Neuronal stem cell (in vitro differentiated cells): Measurements from ENCODE around the gene ZSCAN30.
A peak's percentile ranks its signal among the peaks of the same experiment; 100 is the strongest.

Source experiments
- DNase-seq: peaks from one replicate; pipeline ENCODE4 v3.0.0-alpha.2; 2013; ENCODE audit warnings: low spot score
- H2AFZ ChIP-seq: one replicate; pipeline ENCODE4 v1.6.1; 2013; ENCODE audit warnings: mild to moderate bottlenecking, low read length, inconsistent platforms
- H2AK5ac ChIP-seq: 2 replicates; pipeline ENCODE4 v1.6.1; 2013; ENCODE audit warnings: low read depth, mild to moderate bottlenecking, inconsistent platforms, low read length, moderate library complexity, mixed read lengths
- H2BK120ac ChIP-seq: 2 replicates; pipeline ENCODE4 v1.6.1; 2013; ENCODE audit warnings: low read depth, mild to moderate bottlenecking, inconsistent platforms, low read length, moderate library complexity, mixed read lengths
- H2BK12ac ChIP-seq: one replicate; pipeline ENCODE4 v1.6.1; 2013; ENCODE audit warnings: low read length, inconsistent platforms
- H2BK15ac ChIP-seq: 2 replicates; pipeline ENCODE4 v1.6.1; 2013; ENCODE audit warnings: mild to moderate bottlenecking, low read length, inconsistent platforms, mixed read lengths
- H2BK5ac ChIP-seq: one replicate; pipeline ENCODE4 v1.6.1; 2013; ENCODE audit warnings: inconsistent platforms, mild to moderate bottlenecking, low read length, moderate library complexity
- H3K14ac ChIP-seq: one replicate; pipeline ENCODE4 v1.6.1; 2013; ENCODE audit warnings: low read length, inconsistent platforms
- H3K18ac ChIP-seq: 2 replicates; pipeline ENCODE4 v1.6.1; 2013; ENCODE audit warnings: low read length, inconsistent platforms
- H3K23ac ChIP-seq: 2 replicates; pipeline ENCODE4 v1.6.1; 2013; ENCODE audit warnings: low read depth, mild to moderate bottlenecking, mixed read lengths, low read length, inconsistent platforms; ENCODE audit not compliant: poor library complexity
- H3K27ac ChIP-seq: replicated peaks from 3 replicates; pipeline ENCODE4 v1.5.1; 2013; ENCODE audit warnings: low read length, inconsistent platforms
- H3K27me3 ChIP-seq, 3 experiments: 2 replicates each; pipeline ENCODE4 v1.6.1; 2013; ENCODE audit warnings: low read length in 3 of 3, mild to moderate bottlenecking in 2 of 3, inconsistent platforms in 1 of 3, low read depth in 1 of 3, mixed read lengths in 1 of 3, moderate library complexity in 1 of 3; ENCODE audit not compliant: control insufficient read depth in 3 of 3, insufficient read depth in 3 of 3
- H3K36me3 ChIP-seq, 2 donors: replicated peaks in 1 of 2; 2 replicates each; pipeline ENCODE4 v1.6.1; 2013; ENCODE audit warnings: low read length in 2 of 2; ENCODE audit not compliant: control insufficient read depth in 2 of 2, insufficient read depth in 2 of 2
- H3K4ac ChIP-seq: 2 replicates; pipeline ENCODE4 v1.6.1; 2013; ENCODE audit warnings: inconsistent platforms, mild to moderate bottlenecking, low read length, moderate library complexity
- H3K4me1 ChIP-seq, 2 donors: 1 replicate in 1 of 2; 2 replicates in 1 of 2; pipeline ENCODE4 v1.6.1; 2013; ENCODE audit warnings: low read length in 2 of 2, low read depth in 1 of 2; ENCODE audit not compliant: control insufficient read depth in 2 of 2, insufficient read depth in 1 of 2
- H3K4me2 ChIP-seq: one replicate; pipeline ENCODE4 v1.6.1; 2013; ENCODE audit warnings: mild to moderate bottlenecking, low read length, inconsistent platforms; ENCODE audit not compliant: insufficient read depth, poor library complexity, severe bottlenecking
- H3K4me3 ChIP-seq, 2 donors: 2 replicates each; pipeline ENCODE4 v1.5.1; 2013; ENCODE audit warnings: low read length in 2 of 2, mild to moderate bottlenecking in 2 of 2, inconsistent platforms in 1 of 2, moderate library complexity in 1 of 2
- H3K79me1 ChIP-seq: one replicate; pipeline ENCODE4 v1.6.1; 2013; ENCODE audit warnings: low read depth, mild to moderate bottlenecking, inconsistent platforms, low read length, moderate library complexity
- H3K9ac ChIP-seq: one replicate; pipeline ENCODE4 v1.6.1; 2013; ENCODE audit warnings: mild to moderate bottlenecking, low read depth, low read length, inconsistent platforms; ENCODE audit not compliant: poor library complexity
- H3K9me3 ChIP-seq, 2 donors: replicated peaks in 1 of 2; 2 replicates each; pipeline versions ENCODE3 to v1.6.1; 2013; ENCODE audit warnings: low read length in 2 of 2, mild to moderate bottlenecking in 2 of 2, inconsistent platforms in 1 of 2, low read depth in 1 of 2, mixed read lengths in 1 of 2, moderate library complexity in 1 of 2; ENCODE audit not compliant: control insufficient read depth in 2 of 2, insufficient read depth in 1 of 2
- H4K8ac ChIP-seq: one replicate; pipeline ENCODE4 v1.6.1; 2013; ENCODE audit warnings: low read depth, mild to moderate bottlenecking, inconsistent platforms, low read length, moderate library complexity
- H4K91ac ChIP-seq: one replicate; pipeline ENCODE4 v1.6.1; 2013; ENCODE audit warnings: low read length, low read depth, mild to moderate bottlenecking, inconsistent platforms; ENCODE audit not compliant: poor library complexity
- WGBS, 2 donors: extraction: QIAGEN DNeasy Blood & Tissue Kit; methylation state at CpG; one replicate each; pipeline ENCODE4 v1.1.7; 2013; ENCODE audit warnings: missing lambda C conversion rate in 2 of 2, mixed read lengths in 1 of 2; ENCODE audit not compliant: insufficient read length in 2 of 2, insufficient replicate concordance in 1 of 2; ENCODE audit errors: extremely low coverage in 2 of 2; 5-methylcytosine and 5-hydroxymethylcytosine counted together

ZSCAN30 gene

GRCh38 chr18:35289727-35290093, 319 bp downstream of the ZSCAN30 start:
- no peak overlapping the region for H4K91ac ChIP-seq
- no peak overlapping the region for H3K4ac ChIP-seq
- H3K23ac ChIP-seq: no peak overlapping the region
- H3K4me1 ChIP-seq: peaks cover 3 to 5% of the 10 kb centered on the region in 2 donors
- no peak overlapping the region for H2BK15ac ChIP-seq
- DNase-seq: no peak
- peaks cover 5 to 17% of the 10 kb centered on the region in 2 donors for H3K9me3 ChIP-seq
- H3K9ac ChIP-seq: no peak overlapping the region
- H3K4me3 ChIP-seq: peak overlapping the region; percentile 74 to 80
- H2AFZ ChIP-seq: peak overlapping the region; percentile 89
- no peak overlapping the region for H4K8ac ChIP-seq
- H3K4me2 ChIP-seq: peak overlapping the region; percentile 62
- peaks cover 6% of the 10 kb centered on the region for H3K79me1 ChIP-seq
- H3K36me3 ChIP-seq: peaks cover 2 to 35% of the 10 kb centered on the region in 2 donors
- H2BK5ac ChIP-seq: no peak overlapping the region
- H3K18ac ChIP-seq: no peak overlapping the region
- WGBS, 2 donors: no CpG with 5 or more reads among the region's 8 CpGs
- H2BK12ac ChIP-seq: no peak overlapping the region
- H3K27me3 ChIP-seq: no peaks in the 10 kb centered on the region
- H2AK5ac ChIP-seq: no peak overlapping the region
- no peak overlapping the region for H3K14ac ChIP-seq
- no peak overlapping the region for H2BK120ac ChIP-seq
- H3K27ac ChIP-seq: peak overlapping the region; percentile 42

- no CpG with 5 or more reads among the region's 6 CpGs for WGBS, 2 donors
- no peak for DNase-seq
- H2BK12ac ChIP-seq: no peak overlapping the region
Measured at GRCh38 chr18:35289293-35289692, 736 bp downstream of the ZSCAN30 start.

GRCh38 chr18:35284841-35285240, 5.2 kb downstream of the ZSCAN30 start:
- Histone ChIP-seq H2AFZ (no peak overlapping the region), H3K9me3 (peaks cover 21 to 26% of the 10 kb centered on the region in 2 donors), H3K4me2 (no peak overlapping the region), H2BK15ac (no peak overlapping the region), H3K4ac (no peak overlapping the region), H3K23ac (no peak overlapping the region), H3K79me1 (peaks cover 5% of the 10 kb centered on the region), H3K9ac (no peak overlapping the region), H3K14ac (no peak overlapping the region), H3K4me3 (peak overlapping the region in 1 of 2 donors; percentile 67), H4K91ac (no peak overlapping the region), H2BK120ac (no peak overlapping the region), H3K18ac (no peak overlapping the region), H4K8ac (no peak overlapping the region), H2BK12ac (no peak overlapping the region), H3K27ac (no peak overlapping the region), H2BK5ac (no peak overlapping the region), H3K27me3 (no peaks in the 10 kb centered on the region), H3K4me1 (peaks cover 0 to 2% of the 10 kb centered on the region in 2 donors), H2AK5ac (no peak overlapping the region), H3K36me3 (peaks cover 3 to 4% of the 10 kb centered on the region in 2 donors)
- WGBS, 2 donors: no CpG with 5 or more reads among the region's 3 CpGs
- DNase-seq: no peak

More at GRCh38 chr18:35289293-35289692, 736 bp downstream of the ZSCAN30 start:
- peaks cover 5 to 31% of the 10 kb centered on the region in 2 donors for H3K36me3 ChIP-seq
- no peak overlapping the region for H3K9ac ChIP-seq
- H3K4me3 ChIP-seq: peak overlapping the region; percentile 74 to 80
- no peak overlapping the region for H2AK5ac ChIP-seq
- peak overlapping the region; percentile 62 for H3K4me2 ChIP-seq
- H3K23ac ChIP-seq: no peak overlapping the region
- no peaks in the 10 kb centered on the region for H3K27me3 ChIP-seq
- peaks cover 10 to 17% of the 10 kb centered on the region in 2 donors for H3K9me3 ChIP-seq
- H2AFZ ChIP-seq: peak overlapping the region; percentile 89
- H2BK120ac ChIP-seq: no peak overlapping the region
- peaks cover 3 to 5% of the 10 kb centered on the region in 2 donors for H3K4me1 ChIP-seq
- H2BK5ac ChIP-seq: no peak overlapping the region
- H3K4ac ChIP-seq: no peak overlapping the region
- H4K91ac ChIP-seq: no peak overlapping the region
- peaks cover 6% of the 10 kb centered on the region for H3K79me1 ChIP-seq
- no peak overlapping the region for H3K14ac ChIP-seq
- H3K18ac ChIP-seq: no peak overlapping the region
- no peak overlapping the region for H2BK15ac ChIP-seq
- H3K27ac ChIP-seq: no peak overlapping the region
- no peak overlapping the region for H4K8ac ChIP-seq

- H3K36me3 ChIP-seq: peaks cover 3 to 4% of the 10 kb centered on the region in 2 donors
- H3K9me3 ChIP-seq: peaks cover 23 to 26% of the 10 kb centered on the region in 2 donors
- no CpG with 5 or more reads among the region's 7 CpGs for WGBS, 2 donors
- H3K4ac ChIP-seq: no peak overlapping the region
- no peaks in the 10 kb centered on the region for H3K27me3 ChIP-seq
- no peak overlapping the region for H3K18ac ChIP-seq
- no peak overlapping the region for H3K14ac ChIP-seq
- peaks cover 5% of the 10 kb centered on the region for H3K79me1 ChIP-seq
- no peak for DNase-seq
- no peak overlapping the region for H3K27ac ChIP-seq
- no peak overlapping the region for H3K9ac ChIP-seq
- H3K4me2 ChIP-seq: no peak overlapping the region
- H2BK12ac ChIP-seq: no peak overlapping the region
- H3K4me1 ChIP-seq: no peaks in the 10 kb centered on the region
- H2AFZ ChIP-seq: no peak overlapping the region
- H3K23ac ChIP-seq: no peak overlapping the region
- no peak overlapping the region for H4K91ac ChIP-seq
- no peak overlapping the region for H4K8ac ChIP-seq
- H2AK5ac ChIP-seq: no peak overlapping the region
- H2BK5ac ChIP-seq: no peak overlapping the region
- H3K4me3 ChIP-seq: peak overlapping the region in 1 of 2 donors; percentile 67
- H2BK120ac ChIP-seq: no peak overlapping the region
- no peak overlapping the region for H2BK15ac ChIP-seq
Measured at GRCh38 chr18:35283923-35284794, 5.9 kb downstream of the ZSCAN30 start.
